SK-N-SH treated with all-trans-retinoic acid at 6 μM for 48 hours (cell line): Measurements from ENCODE around the gene S100A5.
A peak's percentile ranks its signal among the peaks of the same experiment; 100 is the strongest.

ENCODE experiments used
- ATAC-seq: fragments of 200-7000 bp; cut with Tn5 transposase; 3 replicates; pipeline ENCODE4 v1.9.1; 2020; ENCODE audit warnings: mild to moderate bottlenecking, moderate library complexity
- ARNTL ChIP-seq: fragments of 450-650 bp; formaldehyde crosslinking; IDR thresholded peaks from 2 replicates; pipeline ENCODE4 v1.5.0; 2020; ENCODE audit warnings: low read depth, mild to moderate bottlenecking, moderate library complexity, borderline replicate concordance
- BACH2 ChIP-seq: fragments of 250-450 bp; sonication (Bioruptor Pico); IDR thresholded peaks from 2 replicates; pipeline ENCODE4 v1.9.0; 2021; ENCODE audit warnings: mild to moderate bottlenecking, borderline replicate concordance
- CSDC2 ChIP-seq: fragments of 250-450 bp; sonication (Bioruptor Pico); IDR thresholded peaks from 2 replicates; pipeline ENCODE4 v1.5.0; 2020; ENCODE audit warnings: mild to moderate bottlenecking, moderate library complexity
- ESRRG ChIP-seq: fragments of 250-450 bp; sonication (Bioruptor Pico); IDR thresholded peaks from 2 replicates; pipeline ENCODE4 v1.6.1; 2021; ENCODE audit warnings: mild to moderate bottlenecking
- GLIS3 ChIP-seq: fragments of 250-450 bp; sonication (Bioruptor Pico); IDR thresholded peaks from 2 replicates; pipeline ENCODE4 v1.5.0; 2020; ENCODE audit warnings: mild to moderate bottlenecking, moderate library complexity
- ISL1 ChIP-seq: fragments of 250-450 bp; sonication (Bioruptor Pico); IDR thresholded peaks from 2 replicates; pipeline ENCODE4 v2.1.2; 2022; ENCODE audit warnings: mild to moderate bottlenecking, moderate library complexity
- OSR1 ChIP-seq: fragments of 250-450 bp; sonication (Bioruptor Pico); IDR thresholded peaks from 2 replicates; pipeline ENCODE4 v1.8.0; 2022; ENCODE audit warnings: moderate library complexity, mild to moderate bottlenecking, inconsistent platforms
- PPARA ChIP-seq: fragments of 250-450 bp; sonication (Bioruptor Pico); IDR thresholded peaks from 2 replicates; pipeline ENCODE4 v1.5.0; 2020; ENCODE audit warnings: mild to moderate bottlenecking, borderline replicate concordance
- RARB ChIP-seq: fragments of 250-450 bp; sonication (Bioruptor Pico); IDR thresholded peaks from 2 replicates; pipeline ENCODE4 v1.8.0; 2021; ENCODE audit warnings: mild to moderate bottlenecking, moderate library complexity
- SNAI2 ChIP-seq: fragments of 250-450 bp; sonication (Bioruptor Pico); IDR thresholded peaks from 2 replicates; pipeline ENCODE4 v1.5.0; 2020; ENCODE audit warnings: mild to moderate bottlenecking, moderate library complexity
- TCF4 ChIP-seq: fragments of 250-450 bp; sonication (Bioruptor Pico); IDR thresholded peaks from 2 replicates; pipeline ENCODE4 v1.8.0; 2021; ENCODE audit warnings: mild to moderate bottlenecking, moderate library complexity, borderline replicate concordance
- TOX ChIP-seq: fragments of 250-450 bp; sonication (Bioruptor Pico); IDR thresholded peaks from 2 replicates; pipeline ENCODE4 v1.8.0; 2021; ENCODE audit warnings: mild to moderate bottlenecking, moderate library complexity, borderline replicate concordance
- ZC3H10 ChIP-seq: fragments of 250-450 bp; sonication (Bioruptor Pico); IDR thresholded peaks from 2 replicates; pipeline ENCODE4 v1.5.1; 2021; ENCODE audit warnings: mild to moderate bottlenecking, moderate library complexity
- ZFP3 ChIP-seq: fragments of 250-450 bp; sonication (Bioruptor Pico); IDR thresholded peaks from 2 replicates; pipeline ENCODE4 v1.5.0; 2020; ENCODE audit warnings: mild to moderate bottlenecking, moderate library complexity
- ZFP30 ChIP-seq: fragments of 450-650 bp; formaldehyde crosslinking; IDR thresholded peaks from 2 replicates; pipeline ENCODE4 v1.5.0; 2022; ENCODE audit warnings: mild to moderate bottlenecking, moderate library complexity
- ZNF565 ChIP-seq: fragments of 450-650 bp; formaldehyde crosslinking; conservative IDR thresholded peaks from 2 replicates; pipeline ENCODE4 v1.5.0; 2020; ENCODE audit warnings: low read depth, mild to moderate bottlenecking, moderate library complexity
- ZNF70 ChIP-seq: fragments of 450-650 bp; formaldehyde crosslinking; IDR thresholded peaks from 2 replicates; pipeline ENCODE4 v1.5.0; 2020; ENCODE audit warnings: mild to moderate bottlenecking, moderate library complexity
- TF ChIP-seq, protein P1 (sequence below): fragments of 250-450 bp; sonication (Bioruptor Pico); IDR thresholded peaks from 2 replicates; pipeline ENCODE4 v1.5.1; 2020; ENCODE audit warnings: low read depth, mild to moderate bottlenecking, moderate library complexity
- TF ChIP-seq, protein P2 (sequence below): fragments of 250-450 bp; sonication (Bioruptor Pico); IDR thresholded peaks from 2 replicates; pipeline ENCODE4 v1.5.0; 2020; ENCODE audit warnings: mild to moderate bottlenecking, moderate library complexity
- TF ChIP-seq, protein P3 (sequence below): fragments of 250-450 bp; sonication (Bioruptor Pico); IDR thresholded peaks from 2 replicates; pipeline ENCODE4 v1.8.0; 2020; ENCODE audit warnings: mild to moderate bottlenecking, moderate library complexity, borderline replicate concordance
- TF ChIP-seq, protein P4 (sequence below): fragments of 250-450 bp; sonication (Bioruptor Pico); IDR thresholded peaks from 2 replicates; pipeline ENCODE4 v1.8.0; 2021; ENCODE audit warnings: low read depth, mild to moderate bottlenecking, moderate library complexity, borderline replicate concordance
- TF ChIP-seq, protein P5 (sequence below): fragments of 250-450 bp; sonication (Bioruptor Pico); IDR thresholded peaks from 2 replicates; pipeline ENCODE4 v1.5.1; 2021; ENCODE audit warnings: mild to moderate bottlenecking, moderate library complexity

S100A5 gene

DNA sequence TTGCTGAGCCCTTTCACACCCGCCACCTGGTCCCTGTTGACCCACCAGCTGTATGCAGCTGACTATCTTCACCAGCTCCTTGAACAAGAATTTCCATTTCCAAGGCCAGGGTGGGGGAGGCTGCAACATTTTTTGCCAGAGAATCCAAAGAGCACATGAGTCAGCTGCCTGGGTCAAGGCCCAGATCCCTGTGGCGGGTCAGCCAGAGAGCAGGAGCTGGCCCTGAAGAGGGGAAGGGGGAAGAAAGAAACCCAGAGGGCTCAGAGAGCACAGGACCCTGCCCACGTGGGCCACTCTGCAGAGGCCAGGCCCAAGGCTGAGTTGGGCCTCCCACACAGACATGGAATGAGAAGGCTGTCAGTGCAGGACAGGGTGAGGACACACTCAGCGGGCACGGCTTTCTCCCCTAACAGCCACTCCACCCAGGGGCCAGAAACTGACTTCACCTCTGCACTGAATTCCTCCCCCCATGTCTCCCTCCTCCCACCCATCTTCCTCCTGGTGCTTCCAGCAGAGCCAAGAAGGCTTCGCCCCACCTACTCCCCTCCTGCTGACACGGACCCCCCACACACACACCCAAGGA, 33.8 kb downstream of the S100A5 start:
- peak; percentile 87 for ATAC-seq
- 0 out of 2 replicates have a peak, but pooled peaks have one; percentile 20 for TF ChIP-seq CSDC2
- peak; percentile 39; the same call in 1 of the 2 replicates for TF ChIP-seq ZFP3 (CRISPR knock-in tag)
- TF ChIP-seq ZFP30 (CRISPR knock-in tag): no peak
- no peak for TF ChIP-seq PPARA (CRISPR knock-in tag)
- TF ChIP-seq TOX (CRISPR knock-in tag): 0 out of 2 replicates have a peak, but pooled peaks have one; percentile 62
- TF ChIP-seq ZC3H10 (CRISPR knock-in tag): peak; percentile 6; the same call in 1 of the 2 replicates
- TF ChIP-seq TCF4 (CRISPR knock-in tag): no peak
- TF ChIP-seq RARB (CRISPR knock-in tag): peak; percentile 62; the same call in 1 of the 2 replicates
- no peak for TF ChIP-seq ESRRG (CRISPR knock-in tag)
- TF ChIP-seq OSR1 (CRISPR knock-in tag): peak; percentile 76

DNA sequence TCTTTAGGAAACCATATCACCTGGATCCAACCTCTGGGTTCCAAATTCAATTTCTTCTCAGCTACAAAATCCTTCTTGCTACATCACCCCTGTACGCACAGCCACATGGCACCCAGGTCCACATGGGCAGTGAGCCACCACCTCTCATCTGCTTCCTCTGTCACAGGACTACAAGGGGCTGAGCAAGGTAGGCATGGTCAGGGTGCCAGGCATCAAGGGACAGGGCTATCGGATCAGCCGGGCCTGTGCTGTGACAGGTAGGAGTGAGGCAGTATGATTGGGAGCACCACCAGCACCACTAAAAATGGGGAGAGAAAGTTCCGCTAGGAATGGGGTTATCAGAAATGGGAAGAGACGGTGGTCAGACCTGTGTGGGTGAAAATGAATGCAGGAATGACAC, 34.3 kb downstream of the S100A5 start:
- no peak for ATAC-seq

DNA sequence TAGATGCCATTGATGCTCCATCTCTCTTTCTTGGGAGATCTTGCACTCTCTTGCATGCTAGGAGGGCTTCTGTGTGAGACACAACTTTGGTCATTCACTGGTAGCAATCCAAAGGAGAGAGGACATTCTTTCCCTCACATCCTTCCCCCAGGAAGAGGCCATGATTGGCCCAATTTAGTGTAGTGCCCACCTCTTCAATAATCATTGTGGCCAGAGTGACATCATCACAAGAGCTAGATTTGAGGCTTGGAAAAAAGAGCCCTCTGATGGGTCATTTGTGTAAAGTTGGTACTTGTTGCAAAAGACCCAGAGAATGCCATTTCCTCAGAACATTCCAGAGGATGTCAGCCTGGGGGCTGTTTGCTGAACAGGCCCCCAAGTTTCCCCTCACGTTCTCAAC, 35.2 kb downstream of the S100A5 start:
- no peak for TF ChIP-seq ESRRG (CRISPR knock-in tag)
- TF ChIP-seq, all 23 proteins: peak for 0
- no peak for ATAC-seq

More for the DNA sequence above, 34.3 kb downstream of the S100A5 start:
- TF ChIP-seq ZFP30 (CRISPR knock-in tag): no peak
- TF ChIP-seq BACH2 (CRISPR knock-in tag): no peak
- TF ChIP-seq OSR1 (CRISPR knock-in tag): no peak
- TF ChIP-seq TCF4 (CRISPR knock-in tag): no peak
- no peak for TF ChIP-seq ZC3H10 (CRISPR knock-in tag)
- no peak for TF ChIP-seq ZNF70 (CRISPR knock-in tag)
- no peak for TF ChIP-seq RARB (CRISPR knock-in tag)
- no peak for TF ChIP-seq ZFP3 (CRISPR knock-in tag)
- TF ChIP-seq, protein P1, sequence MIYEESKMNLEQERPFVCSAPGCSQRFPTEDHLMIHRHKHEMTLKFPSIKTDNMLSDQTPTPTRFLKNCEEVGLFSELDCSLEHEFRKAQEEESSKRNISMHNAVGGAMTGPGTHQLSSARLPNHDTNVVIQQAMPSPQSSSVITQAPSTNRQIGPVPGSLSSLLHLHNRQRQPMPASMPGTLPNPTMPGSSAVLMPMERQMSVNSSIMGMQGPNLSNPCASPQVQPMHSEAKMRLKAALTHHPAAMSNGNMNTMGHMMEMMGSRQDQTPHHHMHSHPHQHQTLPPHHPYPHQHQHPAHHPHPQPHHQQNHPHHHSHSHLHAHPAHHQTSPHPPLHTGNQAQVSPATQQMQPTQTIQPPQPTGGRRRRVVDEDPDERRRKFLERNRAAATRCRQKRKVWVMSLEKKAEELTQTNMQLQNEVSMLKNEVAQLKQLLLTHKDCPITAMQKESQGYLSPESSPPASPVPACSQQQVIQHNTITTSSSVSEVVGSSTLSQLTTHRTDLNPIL (CRISPR knock-in tag): no peak
- TF ChIP-seq PPARA (CRISPR knock-in tag): no peak
- TF ChIP-seq, protein P2, sequence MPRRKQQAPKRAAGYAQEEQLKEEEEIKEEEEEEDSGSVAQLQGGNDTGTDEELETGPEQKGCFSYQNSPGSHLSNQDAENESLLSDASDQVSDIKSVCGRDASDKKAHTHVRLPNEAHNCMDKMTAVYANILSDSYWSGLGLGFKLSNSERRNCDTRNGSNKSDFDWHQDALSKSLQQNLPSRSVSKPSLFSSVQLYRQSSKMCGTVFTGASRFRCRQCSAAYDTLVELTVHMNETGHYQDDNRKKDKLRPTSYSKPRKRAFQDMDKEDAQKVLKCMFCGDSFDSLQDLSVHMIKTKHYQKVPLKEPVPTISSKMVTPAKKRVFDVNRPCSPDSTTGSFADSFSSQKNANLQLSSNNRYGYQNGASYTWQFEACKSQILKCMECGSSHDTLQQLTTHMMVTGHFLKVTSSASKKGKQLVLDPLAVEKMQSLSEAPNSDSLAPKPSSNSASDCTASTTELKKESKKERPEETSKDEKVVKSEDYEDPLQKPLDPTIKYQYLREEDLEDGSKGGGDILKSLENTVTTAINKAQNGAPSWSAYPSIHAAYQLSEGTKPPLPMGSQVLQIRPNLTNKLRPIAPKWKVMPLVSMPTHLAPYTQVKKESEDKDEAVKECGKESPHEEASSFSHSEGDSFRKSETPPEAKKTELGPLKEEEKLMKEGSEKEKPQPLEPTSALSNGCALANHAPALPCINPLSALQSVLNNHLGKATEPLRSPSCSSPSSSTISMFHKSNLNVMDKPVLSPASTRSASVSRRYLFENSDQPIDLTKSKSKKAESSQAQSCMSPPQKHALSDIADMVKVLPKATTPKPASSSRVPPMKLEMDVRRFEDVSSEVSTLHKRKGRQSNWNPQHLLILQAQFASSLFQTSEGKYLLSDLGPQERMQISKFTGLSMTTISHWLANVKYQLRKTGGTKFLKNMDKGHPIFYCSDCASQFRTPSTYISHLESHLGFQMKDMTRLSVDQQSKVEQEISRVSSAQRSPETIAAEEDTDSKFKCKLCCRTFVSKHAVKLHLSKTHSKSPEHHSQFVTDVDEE (CRISPR knock-in tag): no peak
- TF ChIP-seq, protein P3, sequence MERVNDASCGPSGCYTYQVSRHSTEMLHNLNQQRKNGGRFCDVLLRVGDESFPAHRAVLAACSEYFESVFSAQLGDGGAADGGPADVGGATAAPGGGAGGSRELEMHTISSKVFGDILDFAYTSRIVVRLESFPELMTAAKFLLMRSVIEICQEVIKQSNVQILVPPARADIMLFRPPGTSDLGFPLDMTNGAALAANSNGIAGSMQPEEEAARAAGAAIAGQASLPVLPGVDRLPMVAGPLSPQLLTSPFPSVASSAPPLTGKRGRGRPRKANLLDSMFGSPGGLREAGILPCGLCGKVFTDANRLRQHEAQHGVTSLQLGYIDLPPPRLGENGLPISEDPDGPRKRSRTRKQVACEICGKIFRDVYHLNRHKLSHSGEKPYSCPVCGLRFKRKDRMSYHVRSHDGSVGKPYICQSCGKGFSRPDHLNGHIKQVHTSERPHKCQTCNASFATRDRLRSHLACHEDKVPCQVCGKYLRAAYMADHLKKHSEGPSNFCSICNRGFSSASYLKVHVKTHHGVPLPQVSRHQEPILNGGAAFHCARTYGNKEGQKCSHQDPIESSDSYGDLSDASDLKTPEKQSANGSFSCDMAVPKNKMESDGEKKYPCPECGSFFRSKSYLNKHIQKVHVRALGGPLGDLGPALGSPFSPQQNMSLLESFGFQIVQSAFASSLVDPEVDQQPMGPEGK (CRISPR knock-in tag): no peak
- no peak for TF ChIP-seq ARNTL (CRISPR knock-in tag)
- no peak for TF ChIP-seq ZNF565 (CRISPR knock-in tag)
- TF ChIP-seq GLIS3 (CRISPR knock-in tag): no peak
- TF ChIP-seq, protein P4, sequence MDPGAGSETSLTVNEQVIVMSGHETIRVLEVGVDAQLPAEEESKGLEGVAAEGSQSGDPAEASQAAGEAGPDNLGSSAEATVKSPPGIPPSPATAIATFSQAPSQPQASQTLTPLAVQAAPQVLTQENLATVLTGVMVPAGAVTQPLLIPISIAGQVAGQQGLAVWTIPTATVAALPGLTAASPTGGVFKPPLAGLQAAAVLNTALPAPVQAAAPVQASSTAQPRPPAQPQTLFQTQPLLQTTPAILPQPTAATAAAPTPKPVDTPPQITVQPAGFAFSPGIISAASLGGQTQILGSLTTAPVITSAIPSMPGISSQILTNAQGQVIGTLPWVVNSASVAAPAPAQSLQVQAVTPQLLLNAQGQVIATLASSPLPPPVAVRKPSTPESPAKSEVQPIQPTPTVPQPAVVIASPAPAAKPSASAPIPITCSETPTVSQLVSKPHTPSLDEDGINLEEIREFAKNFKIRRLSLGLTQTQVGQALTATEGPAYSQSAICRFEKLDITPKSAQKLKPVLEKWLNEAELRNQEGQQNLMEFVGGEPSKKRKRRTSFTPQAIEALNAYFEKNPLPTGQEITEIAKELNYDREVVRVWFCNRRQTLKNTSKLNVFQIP (CRISPR knock-in tag): no peak
- TF ChIP-seq ESRRG (CRISPR knock-in tag): no peak
- TF ChIP-seq TOX (CRISPR knock-in tag): no peak
- TF ChIP-seq CSDC2: no peak
- no peak for TF ChIP-seq SNAI2
- TF ChIP-seq, all 23 proteins: peak for 0

DNA sequence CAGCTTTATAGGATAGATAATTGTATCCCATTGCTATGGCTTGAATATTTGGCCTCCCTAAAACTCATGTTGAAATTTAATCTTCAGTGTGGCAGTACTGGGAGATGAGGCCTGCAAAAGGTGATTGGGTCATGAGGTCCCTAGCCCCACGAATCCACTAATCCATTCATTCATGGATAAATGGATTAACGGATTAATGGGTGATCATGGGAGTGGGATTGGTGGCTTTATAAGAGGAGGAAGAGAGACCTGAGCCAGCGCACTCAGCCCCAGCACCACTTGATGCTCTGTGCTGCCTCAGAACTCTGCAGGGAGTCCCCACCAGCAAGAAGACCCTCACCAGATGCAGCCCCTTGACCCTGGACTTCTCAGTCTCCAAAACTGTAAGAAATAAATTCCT, 37.0 kb downstream of the S100A5 start:
- ATAC-seq: no peak
- TF ChIP-seq SNAI2 (no peak), ESRRG (CRISPR knock-in tag) (no peak), BACH2 (CRISPR knock-in tag) (no peak), ISL1 (CRISPR knock-in tag) (no peak), GLIS3 (CRISPR knock-in tag) (no peak), ZNF70 (CRISPR knock-in tag) (no peak)
- TF ChIP-seq, protein P5, sequence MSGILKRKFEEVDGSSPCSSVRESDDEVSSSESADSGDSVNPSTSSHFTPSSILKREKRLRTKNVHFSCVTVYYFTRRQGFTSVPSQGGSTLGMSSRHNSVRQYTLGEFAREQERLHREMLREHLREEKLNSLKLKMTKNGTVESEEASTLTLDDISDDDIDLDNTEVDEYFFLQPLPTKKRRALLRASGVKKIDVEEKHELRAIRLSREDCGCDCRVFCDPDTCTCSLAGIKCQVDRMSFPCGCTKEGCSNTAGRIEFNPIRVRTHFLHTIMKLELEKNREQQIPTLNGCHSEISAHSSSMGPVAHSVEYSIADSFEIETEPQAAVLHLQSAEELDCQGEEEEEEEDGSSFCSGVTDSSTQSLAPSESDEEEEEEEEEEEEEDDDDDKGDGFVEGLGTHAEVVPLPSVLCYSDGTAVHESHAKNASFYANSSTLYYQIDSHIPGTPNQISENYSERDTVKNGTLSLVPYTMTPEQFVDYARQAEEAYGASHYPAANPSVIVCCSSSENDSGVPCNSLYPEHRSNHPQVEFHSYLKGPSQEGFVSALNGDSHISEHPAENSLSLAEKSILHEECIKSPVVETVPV (CRISPR knock-in tag): no peak
- TF ChIP-seq, protein P3 (CRISPR knock-in tag): no peak
- TF ChIP-seq, protein P4 (CRISPR knock-in tag): no peak
